ENCODE measurements around the gene NEUROD6. TPM values are rescaled to one million over a fixed set of nuclear protein-coding genes. Genes with fewer than 3 reads are reported as not detected.

Gene NEUROD6
- total RNA-seq, 5 donors from 2014 or later (not counting 1 experiment from before 2014, with no cell fraction given): not detected

- Histone ChIP-seq H3K27me3 (replicated peaks in 1 of 2; ENCODE audit: control insufficient read depth in 2 of 2, extremely low read depth in 1 of 2, insufficient read depth in 2 of 2, low read length in 1 of 2) (no peaks in the 10 kb centered on the region), H3K36me3 (ENCODE audit: control insufficient read depth in 2 of 2, extremely low read depth in 1 of 2, insufficient read depth in 1 of 2, low read length in 1 of 2) (no peaks in the 10 kb centered on the region), H3K4me3 (ENCODE audit: control insufficient read depth in 1 of 2, extremely low read depth in 1 of 2, low read length in 1 of 2) (no peak overlapping the region), H3K27ac (ENCODE audit: low read length) (no peak overlapping the region), H3K9me3 (no peaks in the 10 kb centered on the region), H3K4me1 (ENCODE audit: control insufficient read depth in 1 of 2, extremely low read depth in 1 of 2, insufficient read depth in 2 of 2, low read length in 2 of 2) (no peaks in the 10 kb centered on the region)
- no peak for ATAC-seq (replicated peaks in 1 of 4)
- Mint-ChIP-seq H3K27ac (no peak overlapping the region), H3K36me3 (no peaks in the 10 kb centered on the region), H3K27me3 (no peaks in the 10 kb centered on the region), H3K4me1 (no peaks in the 10 kb centered on the region), H3K9me3 (peaks cover 0 to 6% (median 0%) of the 10 kb centered on the region in 3 donors), H3K4me3 (no peak overlapping the region)
- no peak for DNase-seq
- POLR2A ChIA-PET: interaction anchor here in 1 of 2 donors (0.7 kb wide), 1 partner anchor 57 kb away, joined by 5 read pairs; no protein-coding TSS in a partner anchor
- CTCF ChIA-PET: interaction anchor here in 1 of 2 donors (0.6 kb wide), 1 partner anchor 8 kb away, joined by 4 read pairs; no protein-coding TSS in a partner anchor
- WGBS (ENCODE audit: insufficient coverage): no CpG with 5 or more reads among the region's 2 CpGs
Observed at GRCh38 chr7:31290601-31291000, 49.9 kb downstream of the NEUROD6 start.

Other genes starting within 250 kb of the NEUROD6 start
- not detected for gene ITPRID1, start 173.4 kb upstream of the NEUROD6 start, total RNA-seq